GM10266 (cell line): ENCODE results near the gene ZNF491.
"Not testable (repeated sequence)": the region's sequence is repeated elsewhere in the genome, so short reads cannot be mapped to it uniquely, and the experiment has no call there.

Experiments used
- DNase-seq: peaks from one replicate; pipeline ENCODE4 v3.0.0; 2012; ENCODE audit errors: extremely low spot score
- CTCF ChIP-seq: IDR thresholded peaks from 2 replicates; pipeline ENCODE4 v1.5.1; 2012; ENCODE audit warnings: mild to moderate bottlenecking, low read depth; ENCODE audit not compliant: control insufficient read depth, insufficient read depth; ENCODE audit errors: missing control alignments

ZNF491 gene

DNA sequence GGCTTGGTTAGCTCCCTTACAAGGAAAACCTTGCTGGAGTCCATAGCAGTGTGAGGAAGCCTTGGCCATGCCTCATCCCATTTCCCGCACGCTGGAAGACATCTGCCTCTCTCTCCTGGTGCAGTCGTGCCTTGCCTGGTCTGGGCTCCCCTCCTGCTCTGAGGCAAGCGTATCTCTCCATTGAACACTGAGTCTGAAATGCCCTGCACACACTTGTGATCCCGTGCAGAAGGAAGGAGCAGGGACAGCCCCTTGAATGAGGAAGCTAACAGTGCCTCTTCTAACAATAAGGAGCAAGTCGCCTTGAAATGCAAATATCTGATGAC, 15.3 kb downstream of the ZNF491 start:
- DNase-seq: no peak
- TF ChIP-seq CTCF: no peak

- no peak for TF ChIP-seq CTCF
- DNase-seq: peak; percentile 97
Measured at GRCh38 chr19:11814029-11814699, 15.8 kb downstream of the ZNF491 start, which contains the start of gene ZNF440. TSS of gene ZNF440 (plus strand) at chr19:11814273. CDS start at chr19:11814448, 175 bp downstream.

DNA sequence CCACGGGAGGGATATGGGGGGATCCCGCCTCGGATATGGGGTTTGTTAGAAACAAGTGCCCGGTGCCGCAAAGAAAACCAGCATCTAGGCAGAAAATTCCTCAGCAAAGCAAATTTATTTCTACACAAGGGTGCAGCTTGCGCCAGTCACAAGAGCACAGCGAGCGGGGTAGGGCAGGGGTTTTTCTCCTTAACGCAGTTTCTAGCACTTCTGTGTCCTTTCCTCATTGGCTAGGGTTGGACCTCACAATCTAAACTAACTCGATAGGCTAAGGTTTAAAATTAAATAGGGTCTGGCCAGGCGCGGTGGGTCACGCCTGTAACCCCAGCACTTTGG, 16.3 kb downstream of the ZNF491 start:
- DNase-seq: no peak
- TF ChIP-seq CTCF: no peak

DNA sequence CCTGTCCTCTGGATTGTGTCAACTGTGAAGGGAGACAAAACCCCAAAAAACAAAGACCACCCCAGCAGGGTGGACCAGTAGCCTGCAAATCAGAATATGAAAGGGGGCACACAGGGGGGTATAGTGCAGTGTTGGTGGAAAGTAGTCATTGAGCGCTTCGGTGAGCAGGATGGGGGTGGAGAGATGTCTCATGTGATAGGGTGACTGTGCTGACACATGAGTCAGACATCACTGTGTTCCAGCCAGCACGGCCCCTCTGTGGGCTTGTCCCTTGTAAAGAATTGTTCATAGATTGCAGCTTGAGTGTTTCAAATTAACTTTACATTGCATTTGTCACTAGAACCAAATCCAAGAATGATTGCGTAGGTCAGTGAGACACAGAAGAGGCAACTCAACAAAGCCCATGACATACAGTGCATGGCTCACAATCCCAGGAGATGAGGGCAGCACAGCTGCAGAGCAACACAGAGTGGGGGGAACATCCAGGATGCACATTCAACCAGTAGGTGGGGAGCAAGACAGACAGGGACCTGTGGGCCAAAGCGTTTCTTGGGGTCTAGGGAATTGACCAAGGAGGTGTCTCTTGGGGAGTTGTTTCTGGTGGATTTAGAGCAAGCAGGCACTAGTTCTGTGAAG, 23.3 kb downstream of the ZNF491 start:
- DNase-seq: no peak
- no peak for TF ChIP-seq CTCF

- DNase-seq: not testable (repeated sequence)
Measured at GRCh38 chr19:11828957-11829876, 30.9 kb downstream of the ZNF491 start.

DNA sequence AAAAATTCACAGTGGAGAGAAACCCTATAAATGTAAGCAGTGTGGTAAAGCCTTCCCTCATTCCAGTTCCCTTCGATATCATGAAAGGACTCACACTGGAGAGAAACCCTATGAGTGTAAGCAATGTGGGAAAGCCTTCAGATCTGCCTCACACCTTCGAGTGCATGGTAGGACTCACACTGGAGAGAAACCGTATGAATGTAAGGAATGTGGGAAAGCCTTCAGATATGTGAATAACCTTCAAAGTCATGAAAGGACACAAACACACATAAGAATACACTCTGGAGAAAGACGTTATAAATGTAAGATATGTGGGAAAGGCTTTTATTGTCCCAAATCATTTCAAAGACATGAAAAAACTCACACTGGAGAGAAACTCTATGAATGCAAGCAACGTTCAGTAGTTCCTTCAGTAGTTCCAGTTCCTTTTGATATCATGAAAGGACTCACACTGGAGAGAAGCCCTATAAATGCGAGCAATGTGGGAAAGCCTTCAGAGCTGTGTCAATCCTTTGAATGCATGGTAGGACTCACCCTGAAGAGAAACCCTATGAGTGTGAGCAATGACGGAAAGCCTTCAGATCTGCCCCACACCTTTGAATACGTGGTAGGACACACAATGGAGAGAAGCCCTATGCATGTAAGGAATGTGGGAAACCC, 34.1 kb downstream of the ZNF491 start:
- TF ChIP-seq CTCF: no peak
- DNase-seq: no peak

GRCh38 chr19:11833541-11833940, 35.2 kb downstream of the ZNF491 start:
- no peak for DNase-seq
- TF ChIP-seq CTCF: no peak

DNA sequence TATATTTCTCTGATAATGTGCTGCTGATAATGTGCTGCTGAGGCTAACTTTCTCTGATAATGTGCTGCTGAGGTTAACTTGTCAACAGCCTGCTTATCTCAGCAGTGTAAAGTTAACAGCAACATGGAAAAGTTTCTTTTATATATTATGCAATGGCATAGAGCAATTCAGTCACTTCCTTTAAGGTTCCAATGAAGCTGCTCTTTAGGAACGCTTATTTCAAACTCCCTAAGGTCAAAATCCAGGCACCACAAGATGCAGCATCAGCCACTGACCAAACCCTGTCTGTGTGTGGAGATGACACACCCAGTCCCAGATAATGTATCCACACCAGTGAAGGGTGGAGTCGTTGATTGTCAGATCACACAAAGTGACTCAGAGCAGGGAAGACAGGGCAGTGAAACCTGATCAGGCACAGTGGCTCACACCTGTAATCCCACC, 37.3 kb downstream of the ZNF491 start:
- not testable (repeated sequence) for DNase-seq
